K562 (cell line): Measurements from ENCODE around the gene PID1. TPM values are rescaled to one million over a fixed set of nuclear protein-coding genes. Genes with fewer than 3 reads are reported as not detected.

Experiments used
- HDAC8 ChIP-seq: fragments of 450-650 bp; IDR thresholded peaks from 2 replicates; pipeline ENCODE4 v1.6.1; 2016; ENCODE audit warnings: mild to moderate bottlenecking, missing genetic modification characterization, moderate library complexity, missing compliant biosample characterization
- MAZ ChIP-seq, 2 experiments: fragments of 450-650 bp in 1 of 2; sonication (generic) in 1 of 2; formaldehyde crosslinking; IDR thresholded peaks in 1 of 2; conservative IDR thresholded peaks in 1 of 2; 2 replicates each; pipeline versions ENCODE4 v1.4.0 to v1.5.0; 2020; ENCODE audit warnings: mild to moderate bottlenecking in 1 of 2, missing genetic modification reagents in 1 of 2
- NFIC ChIP-seq: fragments of 450-650 bp; IDR thresholded peaks from 2 replicates; pipeline ENCODE4 v1.6.1; 2017; ENCODE audit warnings: mild to moderate bottlenecking, inconsistent platforms
- RBM25 ChIP-seq: fragments of 200-400 bp; formaldehyde crosslinking; IDR thresholded peaks from 2 replicates; pipeline ENCODE4 v1.6.1; 2018; ENCODE audit warnings: low read length, low read depth, moderate library complexity; ENCODE audit not compliant: severe bottlenecking
- RUNX1 ChIP-seq: sonication (generic); IDR thresholded peaks from 2 replicates; pipeline ENCODE4 v1.6.1; 2016; ENCODE audit warnings: antibody characterized with exemption, low read depth
- ZBTB1 ChIP-seq: sonication (generic); formaldehyde crosslinking; IDR thresholded peaks from 2 replicates; pipeline ENCODE4 v1.8.1; 2023; ENCODE audit warnings: missing genetic modification reagents, low read depth, mild to moderate bottlenecking, borderline replicate concordance
- ZNF282 ChIP-seq: sonication (generic); formaldehyde crosslinking; IDR thresholded peaks from 2 replicates; pipeline ENCODE4 v1.8.1; 2023; ENCODE audit warnings: missing genetic modification reagents
- ZNF830 ChIP-seq: fragments of 250-450 bp; sonication (Bioruptor Pico); IDR thresholded peaks from 2 replicates; pipeline ENCODE4 v1.5.0; 2021; ENCODE audit warnings: mild to moderate bottlenecking
- polyA plus RNA-seq, 8 experiments: library from polyadenylated mRNA; depleted of rRNA in 4 of 8; stranded (reverse) in 5 of 8; unstranded in 3 of 8; fragments of >200 nt; fragmentation: Nextera tagmentation in 2 of 8; fragmentation: Illumina TruSeq in 1 of 8; extraction: Ambion mirVana in 2 of 8; extraction: Trizol in 1 of 8; gene quantifications; 2 replicates each; pipeline versions ENCODE4 v1.2.1 to v1.2.3, GENCODE V29; 2011 to 2014; ENCODE audit warnings: inconsistent platforms in 1 of 8, missing spikeins in 1 of 8
- total RNA-seq, 7 experiments: library from RNA; depleted of rRNA in 6 of 7; stranded (reverse); fragments of >200 nt in 6 of 7; fragmentation: Illumina TruSeq in 2 of 7; extraction: Trizol in 2 of 7; gene quantifications; 2 replicates each; pipeline versions ENCODE4 v1.2.1 to v1.2.3, GENCODE V29; 2011 to 2021; ENCODE audit warnings: low replicate concordance in 1 of 7
- TF ChIP-seq, protein P1 (sequence below): fragments of 450-650 bp; IDR thresholded peaks from 2 replicates; pipeline ENCODE4 v1.6.1; 2016; ENCODE audit warnings: low read depth
- TF ChIP-seq, protein P2 (sequence below): fragments of 450-650 bp; IDR thresholded peaks from 2 replicates; pipeline ENCODE4 v1.6.1; 2014; ENCODE audit warnings: low read depth, mild to moderate bottlenecking, moderate library complexity, borderline replicate concordance
- TF ChIP-seq, protein P3 (sequence below), 2 experiments: fragments of 450-650 bp in 1 of 2; sonication (generic) in 1 of 2; formaldehyde crosslinking in 1 of 2; IDR thresholded peaks in 1 of 2; conservative IDR thresholded peaks in 1 of 2; 2 replicates each; pipeline versions ENCODE4 v1.6.1 to v1.8.1; 2016 to 2023; ENCODE audit warnings: mild to moderate bottlenecking in 2 of 2, moderate library complexity in 2 of 2, inconsistent platforms in 1 of 2, missing genetic modification reagents in 1 of 2
- TF ChIP-seq, protein P4 (sequence below): fragments of 250-450 bp; sonication (Bioruptor Pico); IDR thresholded peaks from 2 replicates; pipeline ENCODE4 v1.4.0; 2020; ENCODE audit warnings: mild to moderate bottlenecking, moderate library complexity

Gene PID1
- total and polyA plus RNA-seq, 9 of the 15 experiments (the other 6 are each of a cell fraction or from before 2014, with no cell fraction given) = not detected

DNA sequence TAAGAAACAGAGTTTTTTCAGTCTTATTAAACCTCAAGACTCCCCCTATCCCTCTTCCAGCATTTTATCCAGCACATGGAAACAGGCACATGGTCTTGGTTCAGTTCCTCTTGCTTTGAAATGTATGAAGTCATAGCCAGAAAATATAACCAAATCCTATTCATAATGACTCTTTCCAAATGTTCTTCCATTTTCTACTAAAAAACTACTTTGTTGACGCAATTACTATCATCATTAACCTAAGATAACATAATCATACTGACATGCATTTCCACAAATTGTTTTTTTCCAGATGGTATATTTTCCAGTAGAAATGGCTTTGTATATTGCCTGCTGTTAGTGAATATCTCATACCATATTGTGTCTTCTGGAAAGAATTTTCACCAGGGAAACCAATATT, 261.3 kb downstream of the PID1 start (continued):
- TF ChIP-seq, protein P1, sequence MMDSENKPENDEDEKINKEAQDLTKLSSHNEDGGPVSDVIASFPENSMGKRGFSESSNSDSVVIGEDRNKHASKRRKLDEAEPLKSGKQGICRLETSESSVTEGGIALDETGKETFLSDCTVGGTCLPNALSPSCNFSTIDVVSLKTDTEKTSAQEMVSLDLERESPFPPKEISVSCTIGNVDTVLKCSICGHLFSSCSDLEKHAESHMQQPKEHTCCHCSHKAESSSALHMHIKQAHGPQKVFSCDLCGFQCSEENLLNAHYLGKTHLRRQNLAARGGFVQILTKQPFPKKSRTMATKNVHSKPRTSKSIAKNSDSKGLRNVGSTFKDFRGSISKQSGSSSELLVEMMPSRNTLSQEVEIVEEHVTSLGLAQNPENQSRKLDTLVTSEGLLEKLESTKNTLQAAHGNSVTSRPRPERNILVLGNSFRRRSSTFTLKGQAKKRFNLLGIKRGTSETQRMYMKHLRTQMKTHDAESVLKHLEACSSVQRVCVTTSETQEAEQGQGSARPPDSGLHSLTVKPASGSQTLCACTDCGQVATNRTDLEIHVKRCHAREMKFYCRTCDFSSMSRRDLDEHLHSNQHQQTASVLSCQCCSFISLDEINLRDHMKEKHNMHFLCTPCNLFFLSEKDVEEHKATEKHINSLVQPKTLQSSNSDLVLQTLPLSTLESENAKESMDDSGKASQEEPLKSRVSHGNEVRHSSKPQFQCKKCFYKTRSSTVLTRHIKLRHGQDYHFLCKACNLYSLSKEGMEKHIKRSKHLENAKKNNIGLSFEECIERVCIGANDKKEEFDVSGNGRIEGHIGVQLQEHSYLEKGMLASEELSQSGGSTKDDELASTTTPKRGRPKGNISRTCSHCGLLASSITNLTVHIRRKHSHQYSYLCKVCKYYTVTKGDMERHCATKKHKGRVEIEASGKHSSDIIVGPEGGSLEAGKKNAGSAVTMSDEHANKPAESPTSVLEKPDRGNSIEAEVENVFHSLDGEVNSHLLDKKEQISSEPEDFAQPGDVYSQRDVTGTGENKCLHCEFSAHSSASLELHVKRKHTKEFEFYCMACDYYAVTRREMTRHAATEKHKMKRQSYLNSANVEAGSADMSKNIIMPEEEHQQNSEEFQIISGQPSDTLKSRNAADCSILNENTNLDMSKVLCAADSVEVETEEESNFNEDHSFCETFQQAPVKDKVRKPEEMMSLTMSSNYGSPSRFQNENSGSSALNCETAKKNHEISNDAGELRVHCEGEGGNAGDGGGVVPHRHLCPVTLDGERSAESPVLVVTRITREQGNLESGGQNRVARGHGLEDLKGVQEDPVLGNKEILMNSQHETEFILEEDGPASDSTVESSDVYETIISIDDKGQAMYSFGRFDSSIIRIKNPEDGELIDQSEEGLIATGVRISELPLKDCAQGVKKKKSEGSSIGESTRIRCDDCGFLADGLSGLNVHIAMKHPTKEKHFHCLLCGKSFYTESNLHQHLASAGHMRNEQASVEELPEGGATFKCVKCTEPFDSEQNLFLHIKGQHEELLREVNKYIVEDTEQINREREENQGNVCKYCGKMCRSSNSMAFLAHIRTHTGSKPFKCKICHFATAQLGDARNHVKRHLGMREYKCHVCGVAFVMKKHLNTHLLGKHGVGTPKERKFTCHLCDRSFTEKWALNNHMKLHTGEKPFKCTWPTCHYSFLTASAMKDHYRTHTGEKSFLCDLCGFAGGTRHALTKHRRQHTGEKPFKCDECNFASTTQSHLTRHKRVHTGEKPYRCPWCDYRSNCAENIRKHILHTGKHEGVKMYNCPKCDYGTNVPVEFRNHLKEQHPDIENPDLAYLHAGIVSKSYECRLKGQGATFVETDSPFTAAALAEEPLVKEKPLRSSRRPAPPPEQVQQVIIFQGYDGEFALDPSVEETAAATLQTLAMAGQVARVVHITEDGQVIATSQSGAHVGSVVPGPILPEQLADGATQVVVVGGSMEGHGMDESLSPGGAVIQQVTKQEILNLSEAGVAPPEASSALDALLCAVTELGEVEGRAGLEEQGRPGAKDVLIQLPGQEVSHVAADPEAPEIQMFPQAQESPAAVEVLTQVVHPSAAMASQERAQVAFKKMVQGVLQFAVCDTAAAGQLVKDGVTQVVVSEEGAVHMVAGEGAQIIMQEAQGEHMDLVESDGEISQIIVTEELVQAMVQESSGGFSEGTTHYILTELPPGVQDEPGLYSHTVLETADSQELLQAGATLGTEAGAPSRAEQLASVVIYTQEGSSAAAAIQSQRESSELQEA = no peak
- TF ChIP-seq ZBTB1 (CRISPR knock-in tag) = no peak
- TF ChIP-seq NFIC = no peak
- TF ChIP-seq MAZ (CRISPR knock-in tag; conservative IDR thresholded peaks at IDR 0.05 in 1 of 2, IDR thresholded peaks at IDR 0.05 in 1 of 2) = no peak
- TF ChIP-seq, protein P2, sequence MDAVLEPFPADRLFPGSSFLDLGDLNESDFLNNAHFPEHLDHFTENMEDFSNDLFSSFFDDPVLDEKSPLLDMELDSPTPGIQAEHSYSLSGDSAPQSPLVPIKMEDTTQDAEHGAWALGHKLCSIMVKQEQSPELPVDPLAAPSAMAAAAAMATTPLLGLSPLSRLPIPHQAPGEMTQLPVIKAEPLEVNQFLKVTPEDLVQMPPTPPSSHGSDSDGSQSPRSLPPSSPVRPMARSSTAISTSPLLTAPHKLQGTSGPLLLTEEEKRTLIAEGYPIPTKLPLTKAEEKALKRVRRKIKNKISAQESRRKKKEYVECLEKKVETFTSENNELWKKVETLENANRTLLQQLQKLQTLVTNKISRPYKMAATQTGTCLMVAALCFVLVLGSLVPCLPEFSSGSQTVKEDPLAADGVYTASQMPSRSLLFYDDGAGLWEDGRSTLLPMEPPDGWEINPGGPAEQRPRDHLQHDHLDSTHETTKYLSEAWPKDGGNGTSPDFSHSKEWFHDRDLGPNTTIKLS = no peak
- no peak for TF ChIP-seq HDAC8 (tag)
- TF ChIP-seq, protein P3, sequence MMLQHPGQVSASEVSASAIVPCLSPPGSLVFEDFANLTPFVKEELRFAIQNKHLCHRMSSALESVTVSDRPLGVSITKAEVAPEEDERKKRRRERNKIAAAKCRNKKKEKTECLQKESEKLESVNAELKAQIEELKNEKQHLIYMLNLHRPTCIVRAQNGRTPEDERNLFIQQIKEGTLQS (IDR thresholded peaks at IDR 0.05) = no peak
- TF ChIP-seq, protein P3 (CRISPR knock-in tag; conservative IDR thresholded peaks at IDR 0.05) = no peak
- no peak for TF ChIP-seq ZNF830 (CRISPR knock-in tag)
- TF ChIP-seq ZNF282 (CRISPR knock-in tag) = no peak
- TF ChIP-seq, protein P4, sequence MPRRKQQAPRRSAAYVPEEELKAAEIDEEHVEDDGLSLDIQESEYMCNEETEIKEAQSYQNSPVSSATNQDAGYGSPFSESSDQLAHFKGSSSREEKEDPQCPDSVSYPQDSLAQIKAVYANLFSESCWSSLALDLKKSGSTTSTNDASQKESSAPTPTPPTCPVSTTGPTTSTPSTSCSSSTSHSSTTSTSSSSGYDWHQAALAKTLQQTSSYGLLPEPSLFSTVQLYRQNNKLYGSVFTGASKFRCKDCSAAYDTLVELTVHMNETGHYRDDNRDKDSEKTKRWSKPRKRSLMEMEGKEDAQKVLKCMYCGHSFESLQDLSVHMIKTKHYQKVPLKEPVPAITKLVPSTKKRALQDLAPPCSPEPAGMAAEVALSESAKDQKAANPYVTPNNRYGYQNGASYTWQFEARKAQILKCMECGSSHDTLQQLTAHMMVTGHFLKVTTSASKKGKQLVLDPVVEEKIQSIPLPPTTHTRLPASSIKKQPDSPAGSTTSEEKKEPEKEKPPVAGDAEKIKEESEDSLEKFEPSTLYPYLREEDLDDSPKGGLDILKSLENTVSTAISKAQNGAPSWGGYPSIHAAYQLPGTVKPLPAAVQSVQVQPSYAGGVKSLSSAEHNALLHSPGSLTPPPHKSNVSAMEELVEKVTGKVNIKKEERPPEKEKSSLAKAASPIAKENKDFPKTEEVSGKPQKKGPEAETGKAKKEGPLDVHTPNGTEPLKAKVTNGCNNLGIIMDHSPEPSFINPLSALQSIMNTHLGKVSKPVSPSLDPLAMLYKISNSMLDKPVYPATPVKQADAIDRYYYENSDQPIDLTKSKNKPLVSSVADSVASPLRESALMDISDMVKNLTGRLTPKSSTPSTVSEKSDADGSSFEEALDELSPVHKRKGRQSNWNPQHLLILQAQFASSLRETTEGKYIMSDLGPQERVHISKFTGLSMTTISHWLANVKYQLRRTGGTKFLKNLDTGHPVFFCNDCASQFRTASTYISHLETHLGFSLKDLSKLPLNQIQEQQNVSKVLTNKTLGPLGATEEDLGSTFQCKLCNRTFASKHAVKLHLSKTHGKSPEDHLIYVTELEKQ (CRISPR knock-in tag) = no peak
- no peak for TF ChIP-seq RBM25
- TF ChIP-seq RUNX1 = no peak
